Measurements from ENCODE around the gene ZNF8.
"Not testable (repeated sequence)": the region's sequence is repeated elsewhere in the genome, so short reads cannot be mapped to it uniquely, and the experiment has no call there.

Gene ZNF8

GRCh38 chr19:58338336-58338735 is 59.6 kb downstream of the ZNF8 start:
- DNase-seq = no peak

- no peak for DNase-seq
Observed at GRCh38 chr19:58338825-58339558, 60.2 kb downstream of the ZNF8 start.

- DNase-seq = no peak
Observed at GRCh38 chr19:58345558-58345957, 66.8 kb downstream of the ZNF8 start.

- DNase-seq = no peak
Observed at GRCh38 chr19:58346961-58347929, 68.5 kb downstream of the ZNF8 start.

- DNase-seq = not testable (repeated sequence)
Observed at GRCh38 chr19:58348080-58348479, 69.3 kb downstream of the ZNF8 start.

GRCh38 chr19:58349590-58349989 is 70.8 kb downstream of the ZNF8 start:
- no peak for DNase-seq

- no peak for DNase-seq
Observed at GRCh38 chr19:58350001-58350861, 71.5 kb downstream of the ZNF8 start.

- DNase-seq = no peak
Observed at GRCh38 chr19:58350871-58351557, 72.3 kb downstream of the ZNF8 start.

- no peak for DNase-seq
Observed at GRCh38 chr19:58351558-58351878, 72.8 kb downstream of the ZNF8 start.

GRCh38 chr19:58351990-58352755 is 73.4 kb downstream of the ZNF8 start:
- DNase-seq = no peak
